Rectal smooth muscle tissue (tissue), 1 donor: ENCODE results near the gene COL18A1.

Experiments
- H3K27ac ChIP-seq: one replicate; pipeline ENCODE4 v1.7.0; 2013; ENCODE audit warnings: low read depth, low read length, inconsistent platforms
- H3K27me3 ChIP-seq: one replicate; pipeline ENCODE4 v1.7.0; 2013; ENCODE audit warnings: low read length; ENCODE audit not compliant: control insufficient read depth, insufficient read depth
- H3K36me3 ChIP-seq: one replicate; pipeline ENCODE4 v1.7.0; 2013; ENCODE audit warnings: low read length; ENCODE audit not compliant: control insufficient read depth, insufficient read depth
- H3K4me1 ChIP-seq: one replicate; pipeline ENCODE4 v1.7.0; 2013; ENCODE audit warnings: low read length; ENCODE audit not compliant: control insufficient read depth, insufficient read depth
- H3K4me3 ChIP-seq: one replicate; pipeline ENCODE4 v1.7.0; 2013; ENCODE audit warnings: low read length
- H3K9ac ChIP-seq: one replicate; pipeline ENCODE4 v1.7.0; 2013; ENCODE audit warnings: low read length

COL18A1 gene

DNA sequence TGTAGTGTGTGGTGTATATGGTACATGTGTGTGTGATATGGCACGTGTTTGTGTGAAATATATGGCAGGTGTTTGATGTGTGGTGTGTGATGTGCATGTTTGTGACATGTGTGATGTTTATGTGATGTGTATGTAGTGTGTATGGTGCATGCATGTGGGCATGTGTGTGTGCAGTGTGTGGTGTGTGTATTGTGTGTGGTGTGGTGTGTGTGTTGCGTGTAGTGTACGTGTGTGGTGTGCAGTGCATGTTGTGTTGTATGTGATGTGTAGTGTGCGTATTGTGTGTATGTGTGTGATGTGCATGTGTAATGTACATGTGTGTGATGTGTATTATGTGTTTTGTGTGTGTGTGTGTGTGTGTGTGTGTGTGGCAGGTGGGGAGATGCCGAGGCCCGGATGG, 71.6 kb downstream of the COL18A1 start:
- Histone ChIP-seq H3K4me1 (no peaks in the 10 kb centered on the region), H3K9ac (no peak overlapping the region), H3K4me3 (no peak overlapping the region), H3K27ac (no peak overlapping the region), H3K36me3 (no peaks in the 10 kb centered on the region), H3K27me3 (no peaks in the 10 kb centered on the region)

DNA sequence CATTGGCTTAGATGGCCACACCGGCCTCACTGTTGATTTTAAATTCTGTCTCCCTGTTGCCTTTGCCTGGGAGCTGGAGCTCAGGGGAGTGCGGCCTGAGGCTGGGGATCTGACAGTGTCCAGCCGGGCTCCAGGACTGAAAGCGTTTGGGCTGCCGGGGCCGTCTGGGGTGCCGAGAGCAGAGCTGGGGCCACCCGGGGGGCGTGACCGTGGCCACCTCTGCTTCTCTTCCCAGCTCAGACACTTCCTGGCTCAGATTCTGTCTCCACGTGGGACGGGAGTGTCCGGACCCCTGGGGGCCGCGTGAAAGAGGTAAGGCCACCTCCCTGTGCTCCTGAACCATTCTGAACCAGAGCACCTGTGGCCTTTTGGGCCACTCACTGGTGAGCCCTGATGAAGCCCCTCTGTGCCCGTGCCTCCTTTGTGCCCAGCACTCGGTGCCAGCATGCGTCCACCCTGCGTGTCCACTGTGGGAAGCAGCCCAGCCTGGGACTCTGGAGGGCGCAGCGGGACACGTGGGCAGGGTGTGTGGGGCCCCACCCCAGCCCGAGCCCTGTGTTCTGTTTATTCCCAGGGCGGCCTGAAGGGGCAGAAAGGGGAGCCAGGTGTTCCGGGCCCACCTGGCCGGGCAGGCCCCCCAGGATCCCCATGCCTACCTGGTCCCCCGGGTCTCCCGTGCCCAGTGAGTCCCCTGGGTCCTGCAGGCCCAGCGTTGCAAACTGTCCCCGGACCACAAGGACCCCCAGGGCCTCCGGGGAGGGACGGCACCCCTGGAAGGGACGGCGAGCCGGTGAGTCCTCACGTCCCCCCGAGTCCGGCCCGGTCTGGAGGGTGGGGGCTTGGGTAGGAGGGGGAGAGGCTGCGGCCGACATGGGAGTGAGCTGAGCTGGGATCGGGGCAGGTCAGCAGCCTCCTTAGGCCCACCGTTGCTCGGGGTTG, 72.5 kb downstream of the COL18A1 start:
- no peak overlapping the region for H3K9ac ChIP-seq
- H3K4me1 ChIP-seq, result no peaks in the 10 kb centered on the region
- peak overlapping the region; percentile 39 for H3K4me3 ChIP-seq
- H3K27ac ChIP-seq, result no peak overlapping the region
- no peaks in the 10 kb centered on the region for H3K36me3 ChIP-seq
- H3K27me3 ChIP-seq, result no peaks in the 10 kb centered on the region

DNA sequence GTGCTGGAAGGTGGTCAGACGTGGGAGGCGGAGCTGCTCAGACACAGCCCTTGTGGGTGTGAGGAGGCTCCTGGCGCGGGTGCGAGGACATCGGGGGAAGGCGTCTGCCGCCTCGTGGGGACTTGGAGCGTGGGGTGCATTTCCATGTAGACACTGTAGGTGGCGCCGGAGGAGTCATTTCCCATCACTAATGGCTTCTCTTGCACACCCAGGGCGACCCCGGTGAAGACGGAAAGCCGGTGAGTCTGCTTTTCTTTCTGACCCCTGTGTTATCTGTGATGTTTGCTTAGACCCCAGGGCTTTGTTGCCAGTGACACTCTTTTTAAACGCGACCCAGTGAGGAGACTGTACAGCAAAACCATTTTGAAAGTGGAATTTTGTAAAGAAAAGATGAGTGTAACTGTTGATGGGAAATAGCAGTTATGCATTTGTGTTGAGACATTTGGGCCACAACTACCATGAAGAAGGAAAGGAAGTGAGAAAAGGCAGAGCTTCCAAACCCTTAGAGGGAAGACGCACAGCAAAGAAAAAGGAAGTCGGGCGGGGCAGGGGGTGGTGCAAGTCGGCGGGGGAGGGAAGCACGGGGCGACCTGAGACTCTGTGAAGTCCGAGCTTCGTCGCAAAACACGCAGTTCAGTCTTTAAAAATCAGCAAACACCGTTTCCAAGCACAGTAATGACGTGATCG, 73.3 kb downstream of the COL18A1 start:
- H3K27ac ChIP-seq, result no peak overlapping the region

DNA sequence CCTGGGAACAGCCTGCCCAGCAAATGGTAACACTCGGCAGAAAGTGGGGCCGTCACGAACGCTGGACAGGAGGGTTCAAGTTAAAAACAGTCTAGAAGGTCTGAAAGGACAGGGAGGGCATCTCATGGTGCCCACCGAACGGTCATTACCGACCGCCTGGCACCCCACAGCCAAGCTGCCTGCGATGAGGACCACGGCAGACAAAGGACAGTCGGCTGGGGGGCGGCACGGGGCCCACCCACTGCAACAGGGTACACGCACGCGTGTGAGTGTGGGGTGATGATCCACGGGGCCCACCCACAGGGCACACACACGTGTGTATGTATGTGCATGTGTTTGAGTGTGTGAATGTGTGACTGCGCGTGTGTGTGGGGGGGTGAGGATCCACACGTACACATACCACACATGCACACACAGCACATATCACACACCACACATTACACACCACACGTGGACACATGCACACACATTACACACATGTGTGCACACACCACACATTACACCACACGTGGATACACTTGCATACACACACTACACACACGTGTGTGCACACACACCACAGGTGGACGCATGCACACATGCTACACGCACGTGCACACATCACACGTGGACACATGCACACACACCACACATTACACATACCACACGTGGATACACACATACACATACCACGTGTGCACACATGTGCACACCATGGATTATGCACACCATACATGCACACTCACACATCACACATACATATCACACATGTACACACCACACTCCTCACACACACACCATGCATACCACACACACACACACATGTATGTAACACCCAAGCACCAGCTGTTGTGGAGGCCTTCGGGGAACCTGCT, 74.1 kb downstream of the COL18A1 start:
- peaks cover 3% of the 10 kb centered on the region for H3K36me3 ChIP-seq
- H3K9ac ChIP-seq, result no peak overlapping the region
- no peaks in the 10 kb centered on the region for H3K27me3 ChIP-seq
- no peak overlapping the region for H3K4me3 ChIP-seq
- H3K27ac ChIP-seq, result no peak overlapping the region
- H3K4me1 ChIP-seq, result no peaks in the 10 kb centered on the region

More for the DNA sequence above, 73.3 kb downstream of the COL18A1 start:
- Histone ChIP-seq H3K9ac (no peak overlapping the region), H3K36me3 (peaks cover 3% of the 10 kb centered on the region), H3K4me1 (no peaks in the 10 kb centered on the region), H3K27me3 (no peaks in the 10 kb centered on the region), H3K4me3 (peak overlapping the region; percentile 39)

DNA sequence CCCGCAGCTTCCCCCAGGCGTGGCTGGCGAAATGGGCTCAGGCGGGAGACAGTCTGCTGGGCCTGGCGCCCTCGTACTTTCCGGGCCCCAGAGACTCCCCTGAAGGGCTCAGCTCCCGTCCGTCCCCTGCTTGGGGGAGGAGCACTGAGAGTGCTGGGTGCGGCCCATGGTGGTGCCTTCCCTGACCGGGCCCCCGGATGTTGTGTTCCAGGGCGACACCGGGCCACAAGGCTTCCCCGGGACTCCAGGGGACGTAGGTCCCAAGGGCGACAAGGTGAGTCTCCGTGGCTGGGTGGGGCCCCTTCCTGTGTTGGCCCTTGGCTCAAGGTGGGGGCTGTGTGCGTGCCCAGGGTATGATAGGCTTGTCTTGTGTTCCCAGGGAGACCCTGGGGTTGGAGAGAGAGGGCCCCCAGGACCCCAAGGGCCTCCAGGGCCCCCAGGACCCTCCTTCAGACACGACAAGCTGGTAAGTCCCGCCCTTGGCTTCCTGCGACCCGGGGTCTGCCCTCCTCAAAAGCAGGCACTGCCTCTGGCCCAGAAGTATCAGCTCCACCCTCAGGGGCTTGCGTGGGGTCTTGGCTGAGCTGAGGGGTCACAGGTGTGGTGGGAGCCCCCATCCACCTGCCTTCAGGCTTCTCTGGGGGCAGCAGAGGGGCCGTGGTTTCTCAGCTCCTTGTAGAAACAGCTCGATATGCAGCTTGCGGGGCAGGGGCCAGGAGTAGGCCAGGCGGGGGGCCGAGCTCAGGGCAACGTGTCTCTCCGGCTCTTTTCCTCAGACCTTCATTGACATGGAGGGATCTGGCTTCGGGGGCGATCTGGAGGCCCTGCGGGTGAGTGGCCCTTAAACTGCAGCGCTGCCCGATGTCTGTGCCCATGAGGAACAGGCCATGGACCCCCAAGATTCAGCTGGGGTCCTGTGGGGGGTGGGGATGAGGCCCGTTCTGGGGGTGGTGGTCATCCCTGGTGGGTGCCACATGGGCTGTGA, 75.0 kb downstream of the COL18A1 start:
- Histone ChIP-seq H3K9ac (no peak overlapping the region), H3K36me3 (peaks cover 3% of the 10 kb centered on the region), H3K27me3 (no peaks in the 10 kb centered on the region), H3K4me1 (no peaks in the 10 kb centered on the region), H3K27ac (no peak overlapping the region), H3K4me3 (no peak overlapping the region)

DNA sequence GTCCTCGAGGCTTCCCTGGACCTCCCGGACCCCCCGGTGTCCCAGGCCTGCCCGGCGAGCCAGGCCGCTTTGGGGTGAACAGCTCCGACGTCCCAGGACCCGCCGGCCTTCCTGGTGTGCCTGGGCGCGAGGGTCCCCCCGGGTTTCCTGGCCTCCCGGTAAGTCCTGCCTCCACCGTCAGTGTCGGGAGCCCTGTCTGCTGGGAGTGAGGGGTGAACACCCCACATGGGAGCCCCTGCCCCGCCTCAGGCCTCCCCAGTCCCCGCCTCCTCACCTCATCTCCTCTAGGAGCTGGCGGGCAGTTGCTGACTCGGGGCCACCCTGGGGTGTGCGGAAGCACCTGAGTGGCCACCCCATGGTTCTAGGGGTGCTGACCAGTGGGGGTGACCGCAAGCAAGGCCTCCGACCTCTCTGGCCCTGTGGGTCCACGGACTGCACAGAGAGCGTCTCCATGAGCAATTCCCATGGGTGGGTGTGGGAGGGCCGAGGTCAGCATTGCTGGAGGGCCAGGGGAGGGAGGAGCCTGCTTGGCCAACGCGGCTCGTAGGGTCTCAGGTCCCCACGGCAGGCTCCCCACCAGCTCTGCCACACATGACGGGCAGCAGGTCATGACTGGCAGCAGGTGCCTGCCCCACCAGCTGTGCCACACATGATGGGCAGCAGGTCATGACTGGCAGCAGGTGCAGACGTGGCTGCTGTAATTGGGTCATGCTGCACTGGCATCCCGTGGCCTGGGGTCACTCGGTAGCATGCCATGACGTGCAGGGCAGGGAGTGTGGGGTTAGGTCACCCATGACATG, 75.9 kb downstream of the COL18A1 start:
- Histone ChIP-seq H3K36me3 (peaks cover 3% of the 10 kb centered on the region), H3K4me1 (no peaks in the 10 kb centered on the region), H3K27ac (no peak overlapping the region), H3K9ac (no peak overlapping the region), H3K4me3 (no peak overlapping the region), H3K27me3 (no peaks in the 10 kb centered on the region)

DNA sequence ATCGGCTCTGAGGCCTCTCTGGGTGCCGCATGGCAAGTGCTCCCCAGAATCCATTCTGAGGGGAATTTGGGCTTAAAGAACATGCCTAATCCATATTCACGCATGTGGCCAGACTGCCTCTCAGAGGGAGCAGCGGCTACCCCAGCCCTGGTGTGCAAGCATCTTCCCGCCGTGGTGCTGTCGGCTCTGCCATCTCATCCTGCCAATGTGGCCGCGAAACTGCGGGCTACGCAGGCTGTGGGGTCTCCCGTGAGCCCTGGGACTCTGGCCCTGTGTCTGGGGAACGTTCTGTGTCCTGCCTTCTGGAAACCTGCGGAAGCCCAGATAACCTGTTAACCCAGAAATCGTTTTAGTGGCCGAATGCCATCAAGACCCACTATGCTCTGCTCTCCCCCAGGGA, 76.6 kb downstream of the COL18A1 start:
- H3K9ac ChIP-seq, result no peak overlapping the region
- H3K27ac ChIP-seq, result no peak overlapping the region
- H3K4me3 ChIP-seq, result no peak overlapping the region
- no peaks in the 10 kb centered on the region for H3K4me1 ChIP-seq
- H3K27me3 ChIP-seq, result no peaks in the 10 kb centered on the region
- peaks cover 3% of the 10 kb centered on the region for H3K36me3 ChIP-seq

DNA sequence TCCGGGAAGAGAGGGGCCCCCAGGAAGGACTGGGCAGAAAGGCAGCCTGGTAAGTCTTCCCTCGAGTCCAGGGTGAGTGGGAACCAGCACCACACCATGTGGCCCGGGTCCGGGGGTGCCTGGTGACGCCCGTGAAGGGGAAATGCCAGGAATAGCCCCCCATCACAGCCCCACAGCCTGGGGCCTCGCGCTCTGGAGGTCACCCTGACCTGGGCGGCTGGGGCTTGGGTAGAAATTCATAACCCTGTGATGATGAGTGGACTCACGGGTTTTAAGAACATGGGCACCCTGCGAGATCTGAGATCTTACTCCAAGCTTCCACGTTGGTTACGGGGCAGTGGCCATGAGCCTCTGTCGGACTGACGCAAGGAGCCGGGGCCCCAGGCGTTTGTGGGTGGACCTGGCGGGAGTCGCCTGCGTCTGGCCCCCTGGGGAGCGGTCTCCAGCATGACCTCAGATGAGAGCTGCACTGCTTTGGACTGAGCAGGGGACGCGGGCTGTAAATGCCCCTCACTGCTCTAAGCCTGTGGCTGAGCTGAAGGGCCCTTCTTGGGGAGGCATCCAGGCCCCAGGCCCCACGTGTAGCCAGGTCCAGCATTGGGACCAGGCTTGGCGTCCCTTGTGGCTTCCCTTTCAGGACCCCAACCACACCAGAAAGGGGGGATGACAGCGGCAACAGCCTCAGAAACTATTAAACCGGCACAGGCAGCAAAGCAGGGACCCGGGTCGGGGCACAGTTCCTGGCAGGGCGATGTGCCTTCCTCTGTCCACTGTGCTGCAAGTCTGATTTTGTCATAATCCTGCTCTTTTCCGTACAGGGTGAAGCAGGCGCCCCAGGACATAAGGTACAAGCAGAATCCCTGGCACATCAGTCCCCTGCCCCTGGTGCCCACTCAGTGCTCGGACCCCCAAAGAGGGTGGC, 77.3 kb downstream of the COL18A1 start:
- Histone ChIP-seq H3K27me3 (no peaks in the 10 kb centered on the region), H3K9ac (no peak overlapping the region), H3K36me3 (peaks cover 3% of the 10 kb centered on the region), H3K27ac (no peak overlapping the region), H3K4me3 (no peak overlapping the region), H3K4me1 (no peaks in the 10 kb centered on the region)

DNA sequence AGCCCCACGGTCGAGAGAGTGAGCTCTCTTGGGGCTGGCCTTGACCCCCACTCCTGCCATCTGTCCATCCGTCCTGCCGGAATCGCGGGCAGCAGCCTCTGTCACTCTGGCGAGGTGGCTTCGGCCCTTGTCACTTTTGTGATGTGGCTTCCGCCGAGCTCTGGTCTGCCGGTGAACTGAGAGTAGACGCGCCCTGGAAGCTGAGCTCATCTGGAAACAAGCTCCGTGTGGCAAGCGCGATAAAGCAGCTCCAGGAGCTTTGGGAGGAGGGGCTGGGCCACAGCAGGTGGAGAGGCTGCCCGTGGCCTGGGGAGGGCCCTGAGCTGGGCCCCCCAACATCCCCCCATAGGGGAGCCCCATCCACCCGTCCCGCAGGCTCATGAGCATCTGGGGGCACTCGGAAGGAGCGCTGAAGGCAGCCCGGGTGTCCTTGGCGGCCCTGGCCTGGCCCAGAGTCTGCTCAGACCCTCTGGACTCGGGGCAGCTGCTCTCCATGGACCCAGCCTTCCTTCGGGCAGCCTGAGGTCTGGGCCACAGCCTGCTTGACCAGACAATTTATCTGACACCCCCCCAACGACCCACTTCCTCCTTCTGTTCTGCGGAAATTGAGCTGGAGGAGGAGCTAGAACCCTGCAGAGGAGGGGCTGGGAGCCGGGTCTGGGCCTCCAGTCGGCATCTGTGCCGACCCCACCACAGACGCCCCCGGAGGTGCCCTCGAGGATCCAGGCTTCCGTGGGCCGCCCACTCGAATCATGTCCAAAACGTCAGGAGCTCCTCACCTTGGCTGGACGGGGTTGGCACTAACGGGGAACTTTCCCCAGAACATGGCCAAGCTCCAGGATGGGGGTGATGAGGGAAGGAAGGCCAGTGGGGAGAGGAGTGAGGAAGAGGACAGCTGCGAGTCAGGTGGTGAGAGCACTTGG, 78.2 kb downstream of the COL18A1 start:
- no peak overlapping the region for H3K4me3 ChIP-seq
- no peaks in the 10 kb centered on the region for H3K4me1 ChIP-seq
- H3K27me3 ChIP-seq, result no peaks in the 10 kb centered on the region
- no peak overlapping the region for H3K9ac ChIP-seq
- peaks cover 3% of the 10 kb centered on the region for H3K36me3 ChIP-seq
- no peak overlapping the region for H3K27ac ChIP-seq
